Stomach (tissue), 4 donors: ENCODE results near the gene MARCHF3.

Experiments
- CTCF ChIP-seq, 7 experiments: fragments of 450-650 bp in 4 of 7; fragments of 200-600 bp in 3 of 7; sonication (generic) in 3 of 7; IDR thresholded peaks; one replicate each; pipeline ENCODE4 v1.5.1; 2016 to 2019; ENCODE audit warnings: antibody characterized with exemption in 7 of 7, control low read depth in 2 of 7, mild to moderate bottlenecking in 1 of 7
- EP300 ChIP-seq: sonication (generic); formaldehyde crosslinking; IDR thresholded peaks from one replicate; pipeline ENCODE4 v1.6.1; 2017; ENCODE audit warnings: antibody characterized with exemption
- POLR2A ChIP-seq, 4 donors: fragments of 450-650 bp; IDR thresholded peaks; one replicate each; pipeline ENCODE4 v1.6.1; 2016; ENCODE audit warnings: antibody characterized with exemption in 4 of 4, control low read depth in 2 of 4, mild to moderate bottlenecking in 1 of 4, moderate library complexity in 1 of 4
- POLR2AphosphoS5 ChIP-seq, 3 donors: sonication (generic); formaldehyde crosslinking; IDR thresholded peaks; one replicate each; pipeline ENCODE4 v1.6.1; 2016; ENCODE audit warnings: antibody characterized with exemption in 3 of 3

GRCh38 chr5:127031863-127032232, 1.5 kb upstream of the MARCHF3 start:
- TF ChIP-seq POLR2A (IDR thresholded peaks at IDR 0.05) (no peak), POLR2AphosphoS5 (IDR thresholded peaks at IDR 0.05) (no peak), CTCF (IDR thresholded peaks at IDR 0.05) (no peak), EP300 (no peak)
